K562 (cell line): ENCODE data around the gene INTS6. TPM values are rescaled to one million over a fixed set of nuclear protein-coding genes. Genes with fewer than 3 reads are reported as not detected.

ENCODE experiments used
- ATAC-seq: fragments of 200-7000 bp; cut with Tn5 transposase; 3 replicates; pipeline ENCODE4 v1.9.1; 2020; ENCODE audit warnings: moderate library complexity
- BruUV-seq: library from RNA; stranded (reverse); fragments of 400-500 nt; replicated peaks from 2 replicates; lab custom pipeline; 2021; lab: Mats Ljungman, UMichigan
- CTCF ChIA-PET: fragments of 300-600 bp; formaldehyde crosslinking; extraction: SDS; loops from one replicate; lab custom pipeline; 2021; ENCODE audit warnings: low intra/inter-chr PET ratio; lab: Yijun Ruan, JAX
- POLR2A ChIA-PET: fragments of 300-600, 350-650 bp; sonication (Branson Sonifier 250); formaldehyde crosslinking; extraction: SDS; loops from one replicate; lab custom pipeline; 2021; ENCODE audit warnings: antibody characterized with exemption, inconsistent platforms; lab: Yijun Ruan, JAX
- DNase-seq, 4 experiments: peaks; one replicate each; pipeline versions ENCODE4 v3.0.0 to v3.0.0-alpha.2; 2011 to 2018; ENCODE audit warnings: low spot score in 3 of 4, mixed read lengths in 3 of 4; ENCODE audit errors: extremely low read depth in 1 of 4
- FAIRE-seq: peaks from 2 replicates; lab custom pipeline; 2011; peaks lifted over from hg19 to GRCh38; lab: Jason Lieb, UNC
- H2AFZ ChIP-seq: 2 replicates; pipeline ENCODE4 v1.6.0; 2011; ENCODE audit warnings: low read depth, low read length, control low read depth, inconsistent platforms
- H3K27ac ChIP-seq: fragments of 200-600 bp; 3 replicates; pipeline ENCODE4 v1.8.0; 2011; ENCODE audit warnings: low read depth, mild to moderate bottlenecking, control low read depth, inconsistent platforms, low read length, moderate library complexity, mixed read lengths; ENCODE audit errors: extremely low read depth
- H3K27me3 ChIP-seq, 2 experiments: fragments of 300-600 bp in 1 of 2; 2 replicates in 1 of 2; 3 replicates in 1 of 2; pipeline versions ENCODE4 v1.6.0 to v1.8.0; 2011; ENCODE audit warnings: inconsistent platforms in 2 of 2, low read length in 2 of 2, mild to moderate bottlenecking in 1 of 2, mixed read lengths in 1 of 2, moderate library complexity in 1 of 2; ENCODE audit not compliant: control insufficient read depth in 2 of 2, insufficient read depth in 2 of 2
- H3K36me3 ChIP-seq: fragments of 300-600 bp; 3 replicates; pipeline ENCODE4 v1.8.0; 2011; ENCODE audit warnings: mild to moderate bottlenecking, low read length, inconsistent platforms; ENCODE audit not compliant: control insufficient read depth, insufficient read depth
- H3K4me1 ChIP-seq, 2 experiments: fragments of 200-600 bp in 1 of 2; replicated peaks in 1 of 2; 2 replicates in 1 of 2; 3 replicates in 1 of 2; pipeline versions ENCODE4 v1.5.1 to v1.8.0; 2011; ENCODE audit warnings: inconsistent platforms in 2 of 2, low read length in 2 of 2, mild to moderate bottlenecking in 1 of 2, mixed read lengths in 1 of 2, moderate library complexity in 1 of 2; ENCODE audit not compliant: control insufficient read depth in 2 of 2, insufficient read depth in 2 of 2
- H3K4me2 ChIP-seq: 2 replicates; pipeline ENCODE4 v1.6.1; 2011; ENCODE audit warnings: low read length, control low read depth, inconsistent platforms, mixed read lengths; ENCODE audit not compliant: insufficient read depth
- H3K4me3 ChIP-seq: fragments of 200-600 bp; sonication (generic), shearing (Covaris generic); 2 replicates; pipeline ENCODE4 v1.5.1; 2016; ENCODE audit warnings: control low read depth, inconsistent platforms
- H3K79me2 ChIP-seq: fragments of 200-600 bp; 3 replicates; pipeline ENCODE4 v1.8.0; 2011; ENCODE audit warnings: low read length, inconsistent platforms; ENCODE audit not compliant: control insufficient read depth, insufficient read depth
- H3K9ac ChIP-seq, 2 experiments: 2 replicates each; pipeline versions ENCODE4 v1.6.0 to v1.6.1; 2011; ENCODE audit warnings: low read depth in 2 of 2, low read length in 2 of 2, control low read depth in 1 of 2, inconsistent platforms in 1 of 2, mild to moderate bottlenecking in 1 of 2, mixed read lengths in 1 of 2; ENCODE audit not compliant: insufficient read depth in 1 of 2
- H3K9me1 ChIP-seq: one replicate; pipeline ENCODE4 v1.6.0; 2011; ENCODE audit warnings: inconsistent platforms, mild to moderate bottlenecking, low read length, moderate library complexity; ENCODE audit not compliant: control insufficient read depth, insufficient read depth
- H3K9me3 ChIP-seq: replicated peaks from 2 replicates; pipeline ENCODE4 v1.5.1; 2011; ENCODE audit warnings: low read depth, low read length, inconsistent platforms; ENCODE audit not compliant: control insufficient read depth, insufficient read depth
- H4K20me1 ChIP-seq: replicated peaks from 2 replicates; pipeline ENCODE4 v1.6.1; 2011; ENCODE audit warnings: low read length, inconsistent platforms, mixed read lengths; ENCODE audit not compliant: control insufficient read depth, insufficient read depth
- CREBBP ChIP-seq: IDR thresholded peaks from one replicate; pipeline ENCODE4 v1.6.1; 2012; ENCODE audit warnings: low read depth, mild to moderate bottlenecking, control low read depth, inconsistent platforms, low read length
- ETV5 ChIP-seq: sonication (generic); formaldehyde crosslinking; IDR thresholded peaks from 2 replicates; pipeline ENCODE4 v1.4.0; 2020; ENCODE audit warnings: low read depth, mild to moderate bottlenecking, missing genetic modification reagents
- HCFC1 ChIP-seq: IDR thresholded peaks from 2 replicates; pipeline ENCODE4 v1.6.1; 2012; ENCODE audit warnings: low read depth, low read length, improper control_type of control experiment
- HNRNPK ChIP-seq: fragments of 200-400 bp; formaldehyde crosslinking; IDR thresholded peaks from one replicate; pipeline ENCODE4 v1.6.1; 2018; ENCODE audit warnings: mild to moderate bottlenecking, low read depth, low read length; ENCODE audit not compliant: poor library complexity, severe bottlenecking
- NFE2L1 ChIP-seq: fragments of 450-650 bp; IDR thresholded peaks from 2 replicates; pipeline ENCODE4 v1.6.1; 2016; ENCODE audit warnings: missing genetic modification characterization, low read depth, mild to moderate bottlenecking, missing compliant biosample characterization, moderate library complexity, borderline replicate concordance
- TAF1 ChIP-seq: IDR thresholded peaks from 2 replicates; pipeline ENCODE4 v1.6.1; 2011; ENCODE audit warnings: mild to moderate bottlenecking, low read length, moderate library complexity; ENCODE audit not compliant: insufficient read depth, control insufficient read depth, severe bottlenecking; ENCODE audit errors: extremely low read depth
- TAF15 ChIP-seq: fragments of 200-400 bp; formaldehyde crosslinking; IDR thresholded peaks from 2 replicates; pipeline ENCODE4 v1.6.1; 2017; ENCODE audit warnings: mild to moderate bottlenecking, low read depth, low read length, moderate library complexity
- VEZF1 ChIP-seq: fragments of 200-800 bp; sonication (Bioruptor generic); IDR thresholded peaks from 2 replicates; pipeline ENCODE4 v1.6.1; 2017; ENCODE audit warnings: missing genetic modification characterization, missing compliant biosample characterization
- ZNF384 ChIP-seq: IDR thresholded peaks from 2 replicates; pipeline ENCODE4 v1.6.1; 2012; ENCODE audit warnings: low read depth, low read length, improper control_type of control experiment
- ZNF644 ChIP-seq: fragments of 200-800 bp; sonication (Bioruptor generic); IDR thresholded peaks from 2 replicates; pipeline ENCODE4 v1.6.1; 2016; ENCODE audit warnings: low read depth, missing genetic modification characterization, missing compliant biosample characterization
- WGBS: fragments of 100-300 bp; shearing (Covaris generic); methylation state at CpG from one replicate; pipeline ENCODE4 v1.1.6; 2016; ENCODE audit warnings: low coverage, mixed read lengths; ENCODE audit not compliant: insufficient coverage; ENCODE audit errors: missing lambda C conversion rate; 5-methylcytosine and 5-hydroxymethylcytosine counted together
- in situ Hi-C: fragments of 300-500 bp; cut with MboI; formaldehyde crosslinking; loops from 4 replicates; pipeline ENCODE4 v1.15.0; 2018; ENCODE audit warnings: inconsistent platforms, mixed read lengths
- intact Hi-C: fragments of 100-400 bp; cut with micrococcal nuclease; formaldehyde crosslinking; loops from 2 replicates; pipeline ENCODE4 v1.14.2; 2022
- polyA plus RNA-seq, 8 experiments: library from polyadenylated mRNA; depleted of rRNA in 4 of 8; stranded (reverse) in 5 of 8; unstranded in 3 of 8; fragments of >200 nt; fragmentation: Nextera tagmentation in 2 of 8; fragmentation: Illumina TruSeq in 1 of 8; extraction: Ambion mirVana in 2 of 8; extraction: Trizol in 1 of 8; gene quantifications; 2 replicates each; pipeline versions ENCODE4 v1.2.1 to v1.2.3, GENCODE V29; 2011 to 2014; ENCODE audit warnings: inconsistent platforms in 1 of 8, missing spikeins in 1 of 8
- total RNA-seq, 7 experiments: library from RNA; depleted of rRNA in 6 of 7; stranded (reverse); fragments of >200 nt in 6 of 7; fragmentation: Illumina TruSeq in 2 of 7; extraction: Trizol in 2 of 7; gene quantifications; 2 replicates each; pipeline versions ENCODE4 v1.2.1 to v1.2.3, GENCODE V29; 2011 to 2021; ENCODE audit warnings: low replicate concordance in 1 of 7
- TF ChIP-seq, protein P1 (sequence below): sonication (generic); IDR thresholded peaks from 2 replicates; pipeline ENCODE4 v1.6.1; 2016

Gene INTS6
- total and polyA plus RNA-seq, 9 of the 15 experiments (the other 6 are each of a cell fraction or from before 2014, with no cell fraction given) = 3.7 to 29.8 (median 16.1) TPM

DNA sequence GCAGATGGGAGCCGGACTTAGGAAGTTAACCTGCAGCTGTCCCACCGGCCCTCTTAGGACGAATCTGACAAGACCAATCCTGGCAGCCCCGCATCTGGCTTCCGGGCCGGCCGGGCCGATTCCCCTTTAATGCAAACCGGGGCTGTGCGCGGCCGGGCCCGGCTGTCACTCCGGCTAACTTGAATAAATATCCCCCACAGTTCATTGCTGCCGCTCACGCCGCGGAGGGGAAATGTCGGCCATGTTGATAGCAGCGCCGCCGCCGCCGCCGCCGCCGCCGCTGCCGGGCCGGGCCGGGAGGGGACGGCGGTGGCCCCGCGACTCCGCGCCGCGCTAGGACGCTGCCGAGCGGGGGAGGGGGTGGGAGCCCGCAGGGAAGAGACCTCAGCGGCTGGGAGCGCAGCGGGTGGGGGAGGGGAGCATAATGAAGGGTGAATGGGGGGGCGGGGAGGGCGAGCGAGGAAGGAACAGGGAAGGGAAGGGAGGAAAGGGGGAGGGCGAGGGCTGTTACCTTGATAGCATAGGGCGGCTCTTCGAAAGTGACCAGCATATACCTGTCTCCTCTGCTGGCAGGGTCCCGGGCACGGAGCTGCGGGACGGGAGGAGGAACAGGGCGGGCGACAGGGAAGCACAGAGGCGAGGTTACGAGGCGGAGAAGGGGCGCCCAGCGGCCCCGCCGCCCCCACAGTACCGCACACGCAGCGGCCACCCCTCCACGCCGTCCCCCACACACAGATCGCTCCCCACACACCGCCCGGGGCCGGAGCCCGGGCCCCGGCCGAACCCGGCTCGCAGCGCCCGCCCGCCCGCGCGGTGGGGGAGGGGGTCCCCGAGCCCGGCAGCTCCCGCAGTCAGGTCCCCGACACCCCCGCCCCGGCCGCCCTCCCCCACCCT lies 1.1 kb downstream of the INTS6 start (continued):
- TF ChIP-seq VEZF1 = peak; percentile 88
- 0 out of 2 replicates have a peak, but pooled peaks have one; percentile 33 for TF ChIP-seq ZNF644 (tag)
- TF ChIP-seq HCFC1 = no peak
- no peak for TF ChIP-seq CREBBP
- peak; percentile 22; the same call in 1 of the 2 replicates for TF ChIP-seq ETV5 (CRISPR knock-in tag)
- TF ChIP-seq, all 486 proteins: peak for 32

DNA sequence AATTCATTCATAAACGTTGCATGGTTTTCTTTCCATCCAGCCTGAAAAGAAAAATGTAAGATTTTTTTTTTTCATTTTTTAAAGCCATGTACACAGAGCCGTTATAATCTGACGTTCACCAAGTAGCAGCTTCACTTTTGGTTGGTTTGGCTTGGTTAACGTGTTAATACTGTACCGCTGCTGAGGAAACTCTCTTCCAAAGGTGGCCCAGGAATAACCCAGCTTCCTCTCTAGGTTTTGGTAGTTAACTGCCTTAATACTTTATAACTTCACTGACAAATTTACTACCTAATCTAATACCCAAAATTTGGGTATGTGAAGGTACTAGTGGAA lies 1.7 kb downstream of the INTS6 start:
- CTCF ChIA-PET = no interaction called here
- intact Hi-C loops (loop anchor here (2.0 kb wide), 1 partner anchor 140 kb away; no protein-coding TSS in a partner anchor), in situ Hi-C loops (no loop called here)
- Histone ChIP-seq H3K4me3 (peak overlapping the region; percentile 88), H3K27ac (peak overlapping the region; percentile 96), H3K36me3 (peaks cover 31% of the 10 kb centered on the region), H3K9me1 (no peaks in the 10 kb centered on the region), H3K27me3 (no peaks in the 10 kb centered on the region), H3K79me2 (peaks cover 38% of the 10 kb centered on the region), H3K4me2 (peak overlapping the region; percentile 87), H2AFZ (peak overlapping the region; percentile 83), H3K4me1 (peaks cover 4 to 9% of the 10 kb centered on the region in 2 experiments; a peak in 2 of 5 replicates)
- POLR2A ChIA-PET = interaction anchor here (0.8 to 1.7 kb wide), 7 partner anchors 10 to 350 kb away, joined by 3 to 8 read pairs (median 3); no protein-coding TSS in a partner anchor
- DNase-seq (no peak), FAIRE-seq (no peak)
- TSS peak; percentile 58 for BruUV-seq
- TF ChIP-seq HNRNPK (no peak), NFE2L1 (no peak), TAF15 (no peak), TAF1 (no peak), ZNF384 (no peak)
- TF ChIP-seq, protein P1, sequence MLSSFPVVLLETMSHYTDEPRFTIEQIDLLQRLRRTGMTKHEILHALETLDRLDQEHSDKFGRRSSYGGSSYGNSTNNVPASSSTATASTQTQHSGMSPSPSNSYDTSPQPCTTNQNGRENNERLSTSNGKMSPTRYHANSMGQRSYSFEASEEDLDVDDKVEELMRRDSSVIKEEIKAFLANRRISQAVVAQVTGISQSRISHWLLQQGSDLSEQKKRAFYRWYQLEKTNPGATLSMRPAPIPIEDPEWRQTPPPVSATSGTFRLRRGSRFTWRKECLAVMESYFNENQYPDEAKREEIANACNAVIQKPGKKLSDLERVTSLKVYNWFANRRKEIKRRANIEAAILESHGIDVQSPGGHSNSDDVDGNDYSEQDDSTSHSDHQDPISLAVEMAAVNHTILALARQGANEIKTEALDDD = peak; percentile 77
- TF ChIP-seq, all 486 proteins: peak for 1
- H4K20me1 ChIP-seq = no peaks in the 10 kb centered on the region
- peak overlapping the region; percentile 90 to 99 for H3K9ac ChIP-seq
- WGBS = 0% methylated on average over 5 of the region's 5 CpGs
- ATAC-seq = no peak
- H3K9me3 ChIP-seq = 0 out of 2 replicates have a peak, but pooled peaks cover 1% of the 10 kb centered on the region
